ENCODE measurements around the gene USP33.
"Not testable (repeated sequence)": the region's sequence is repeated elsewhere in the genome, so short reads cannot be mapped to it uniquely, and the experiment has no call there.

The USP33 gene

GRCh38 chr1:77668924-77669449, 90.7 kb downstream of the USP33 start:
- DNase-seq: no peak

DNA sequence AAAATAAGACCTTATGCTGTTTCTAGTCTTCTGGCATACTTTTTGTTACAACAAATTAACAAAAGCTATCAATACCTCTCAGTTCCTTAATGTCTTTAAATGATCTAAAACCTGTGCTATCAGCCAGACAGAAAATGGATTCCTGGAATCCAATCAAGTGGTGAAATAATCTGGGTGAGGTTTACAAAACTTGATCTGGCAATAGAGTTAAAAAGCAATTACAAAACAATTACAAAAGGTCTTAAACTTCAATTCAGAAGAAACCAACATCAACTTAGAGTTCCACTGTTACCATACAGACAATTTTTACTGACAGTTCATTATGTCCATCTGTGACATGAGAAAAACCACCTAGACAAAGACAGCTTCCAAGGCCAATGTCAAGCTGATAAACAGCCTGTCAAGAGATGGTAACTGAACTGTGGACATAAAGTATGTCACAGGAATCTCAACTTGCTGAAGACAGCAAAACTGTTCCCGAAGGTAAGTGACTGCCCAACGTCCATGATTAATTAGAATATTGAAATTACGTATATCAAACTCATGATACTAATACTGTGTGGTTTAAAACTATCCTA, 94.6 kb downstream of the USP33 start:
- no peak for DNase-seq

- no peak for DNase-seq
Measured at GRCh38 chr1:77661696-77662095, 98.0 kb downstream of the USP33 start.

DNA sequence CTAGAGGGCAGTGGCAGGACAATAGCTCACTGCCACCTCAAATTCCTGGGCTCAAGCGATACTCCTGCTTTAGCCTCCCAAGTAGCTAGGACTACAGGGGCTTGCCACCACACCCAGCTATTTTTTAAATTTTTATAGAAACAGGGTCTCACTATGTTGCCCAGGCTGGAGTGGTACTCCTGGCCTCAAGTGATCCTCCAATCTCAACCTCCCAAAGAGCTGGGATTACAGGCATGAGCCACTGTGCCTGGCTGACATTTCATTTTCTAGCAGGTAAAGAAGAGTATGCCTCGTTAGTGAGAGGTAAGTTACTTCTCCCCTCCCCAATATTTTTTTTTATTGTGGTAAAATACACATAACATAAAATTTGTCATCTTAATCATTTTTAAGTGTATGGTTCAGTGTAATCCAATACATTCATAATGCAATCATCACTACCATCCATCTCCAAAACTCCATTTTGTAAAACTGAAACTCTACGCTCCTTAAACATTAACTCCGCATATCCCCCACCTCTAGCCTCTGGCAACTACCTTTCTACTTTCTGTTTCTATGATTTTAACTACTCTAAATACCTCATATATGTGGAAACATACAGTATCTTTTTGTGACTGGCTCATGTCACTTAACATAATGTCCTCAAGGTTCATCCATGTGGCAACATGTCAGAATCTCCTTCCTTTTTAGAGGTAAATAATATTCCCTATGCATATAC, 99.6 kb downstream of the USP33 start:
- no peak for DNase-seq

DNA sequence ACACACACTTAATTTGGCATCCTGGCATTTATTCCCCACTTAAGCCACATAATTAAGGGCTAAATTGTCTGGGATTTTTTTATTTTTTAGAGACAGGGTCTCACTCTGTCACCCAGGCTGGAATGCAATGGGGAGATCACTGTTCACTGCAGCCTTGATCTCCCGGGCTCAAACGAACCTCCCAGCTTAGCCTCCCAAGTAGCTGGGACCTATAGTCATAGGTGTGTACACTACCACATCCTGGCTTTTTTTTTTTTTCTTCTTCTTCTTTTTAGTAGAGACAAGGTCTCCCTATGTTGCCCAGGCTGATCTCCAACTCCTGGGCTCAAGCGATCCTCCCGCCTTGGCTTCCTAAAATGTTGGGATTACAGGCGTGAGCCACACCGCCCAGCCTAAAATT, 101.4 kb downstream of the USP33 start:
- DNase-seq: no peak

DNA sequence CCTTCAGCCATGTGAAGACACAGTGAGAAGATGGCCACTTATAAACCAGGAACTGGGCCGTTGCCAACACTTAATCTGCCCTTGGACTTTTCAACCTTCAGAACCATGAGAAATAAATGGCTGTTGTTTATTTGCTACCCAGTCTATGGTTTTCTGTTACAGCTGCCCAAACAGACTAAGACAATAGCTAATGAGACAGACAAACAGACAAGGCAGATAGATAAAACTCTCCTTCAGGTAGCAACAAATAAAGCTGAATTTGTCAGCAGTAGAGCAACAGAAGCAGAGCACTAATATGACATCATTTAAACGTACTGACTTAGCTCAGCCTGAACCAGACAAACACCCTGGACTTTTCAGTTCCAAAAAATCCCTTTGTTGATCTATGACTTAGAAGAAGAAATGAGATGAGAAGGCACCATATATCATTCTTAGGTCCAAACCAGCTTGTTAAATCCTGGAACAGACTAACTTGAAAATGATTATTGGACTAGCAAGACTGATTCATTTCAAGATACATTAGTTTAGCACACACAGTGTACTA, 104.1 kb downstream of the USP33 start:
- DNase-seq: no peak

DNA sequence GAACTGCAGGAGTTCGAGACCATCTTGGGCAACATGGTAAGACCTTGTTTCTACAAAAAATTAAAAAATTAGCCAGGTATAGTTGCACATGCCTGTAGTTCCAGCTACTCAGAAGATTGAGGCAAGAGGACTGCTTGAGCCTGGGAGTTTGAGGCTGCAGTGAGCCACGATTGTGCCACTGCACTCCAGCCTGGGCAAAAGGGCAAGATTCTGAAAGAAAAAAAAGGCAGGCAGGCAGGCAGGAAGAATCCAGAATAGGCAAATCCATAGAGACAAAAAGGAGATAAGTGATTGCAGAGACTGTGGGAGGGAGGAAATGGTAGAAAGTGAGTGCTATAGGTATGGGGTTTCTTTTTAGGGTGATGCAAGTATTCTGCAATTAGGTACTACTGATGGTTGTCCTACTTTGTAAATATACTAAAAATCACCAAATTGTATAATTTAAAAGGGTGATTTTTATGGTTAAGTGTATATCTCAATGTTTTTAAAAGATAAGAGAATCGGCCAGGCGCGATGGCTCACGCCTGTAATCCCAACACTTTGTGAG, 106.6 kb downstream of the USP33 start:
- DNase-seq: no peak

GRCh38 chr1:77652268-77652667, 107.4 kb downstream of the USP33 start:
- DNase-seq: no peak

DNA sequence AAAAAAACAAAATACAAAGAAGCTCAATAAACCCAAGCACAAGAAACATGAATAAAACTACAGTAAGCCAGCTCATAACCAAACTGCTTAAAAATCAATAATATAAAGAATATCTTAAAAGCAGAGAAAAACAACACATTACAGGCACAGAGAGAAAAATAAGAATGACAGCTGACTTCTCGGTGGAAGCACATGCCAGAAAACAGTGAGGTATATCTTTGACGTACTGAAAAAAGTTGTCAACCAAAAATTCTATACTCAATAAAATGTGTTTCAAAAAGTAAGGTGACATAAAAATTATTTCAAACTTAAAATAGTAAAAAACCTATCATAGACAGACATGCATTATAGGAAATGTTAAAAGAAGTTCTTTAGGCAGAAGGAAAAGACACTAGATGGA, 110.5 kb downstream of the USP33 start:
- DNase-seq: no peak

GRCh38 chr1:77646224-77646623, 113.4 kb downstream of the USP33 start:
- DNase-seq: not testable (repeated sequence)

Data from stimulated activated naive CD4-positive, alpha-beta T cell (primary cell).